Kidney (tissue), 14 donors: ENCODE data around the gene SMCR8. TPM values are rescaled to one million over a fixed set of nuclear protein-coding genes. Genes with fewer than 3 reads are reported as not detected.
"Not testable (repeated sequence)": the region's sequence is repeated elsewhere in the genome, so short reads cannot be mapped to it uniquely, and the experiment has no call there.

ENCODE experiments used
- DNase-seq, 5 donors: peaks; one replicate each; pipeline ENCODE4 v3.0.0-alpha.2; 2013 to 2020
- FAIRE-seq: peaks from 2 replicates; lab custom pipeline; 2012; peaks lifted over from hg19 to GRCh38; lab: Jason Lieb, UNC
- H3K27ac ChIP-seq, 2 donors: one replicate each; pipeline ENCODE4 v1.7.0; 2013; ENCODE audit warnings: low read depth in 2 of 2, low read length in 2 of 2, inconsistent platforms in 1 of 2
- H3K27me3 ChIP-seq: one replicate; pipeline ENCODE4 v1.7.1; 2013; ENCODE audit warnings: low read length, inconsistent platforms; ENCODE audit not compliant: control insufficient read depth, insufficient read depth
- H3K36me3 ChIP-seq, 3 donors: one replicate each; pipeline versions ENCODE4 v1.7.0 to v1.7.1; 2013; ENCODE audit warnings: low read length in 3 of 3, control low read depth in 1 of 3, inconsistent platforms in 1 of 3; ENCODE audit not compliant: insufficient read depth in 3 of 3, control insufficient read depth in 2 of 3
- H3K4me1 ChIP-seq, 3 donors: one replicate each; pipeline versions ENCODE4 v1.7.0 to v1.7.1; 2013; ENCODE audit warnings: low read length in 3 of 3, inconsistent platforms in 1 of 3, low read depth in 1 of 3; ENCODE audit not compliant: control insufficient read depth in 2 of 3, insufficient read depth in 2 of 3
- H3K4me3 ChIP-seq, 3 donors: one replicate each; pipeline versions ENCODE4 v1.7.0 to v1.8.1; 2013; ENCODE audit warnings: low read length in 3 of 3, control low read depth in 1 of 3, inconsistent platforms in 1 of 3
- H3K9ac ChIP-seq, 3 donors: one replicate each; pipeline versions ENCODE4 v1.7.0 to v1.7.1; 2013; ENCODE audit warnings: low read length in 3 of 3, control low read depth in 1 of 3, inconsistent platforms in 1 of 3
- H3K9me3 ChIP-seq, 3 donors: one replicate each; pipeline versions ENCODE4 v1.7.0 to v1.7.1; 2013; ENCODE audit warnings: low read length in 3 of 3, control low read depth in 1 of 3, inconsistent platforms in 1 of 3; ENCODE audit not compliant: control insufficient read depth in 2 of 3, insufficient read depth in 1 of 3
- intact Hi-C: fragments of 100-400 bp; cut with DNase I; formaldehyde crosslinking; loops from one replicate; pipeline ENCODE4 v1.11.1; 2022
- polyA plus RNA-seq: library from polyadenylated mRNA; stranded (reverse); fragments of 350-450 nt; fragmentation: Illumina TruSeq; extraction: RNeasy Lipid Tissue Mini Kit (QIAGEN cat#74804); gene quantifications from one replicate; pipeline ENCODE4 v1.2.3, GENCODE V29; 2014; ENCODE audit warnings: low read depth, low replicate concordance; ENCODE audit not compliant: insufficient read depth
- total RNA-seq: library from RNA; stranded (reverse); fragmentation: NEBNext Ultra II Directional; extraction: Animal tissue kit (Norgen Biotek cat#: 25700); gene quantifications from one replicate; pipeline ENCODE4 v1.2.1, GENCODE V29; 2021
- TF ChIP-seq, protein P1 (sequence below): IDR thresholded peaks from 3 replicates; pipeline ENCODE4 v1.5.1; 2012; ENCODE audit warnings: mild to moderate bottlenecking, moderate library complexity, borderline replicate concordance; ENCODE audit not compliant: insufficient read depth; ENCODE audit errors: extremely low read depth
- donor health status: control.
- donor health status: control.
- donor health status: control.
- donor health status: control.
- donor health status: control.
- donor health status: DM: yes; HTN: yes; CAD: no.
- donor health status: Normal renal cell carcinoma (clear cell type).

Gene SMCR8
- total and polyA plus RNA-seq, 2 donors from 2014 or later: 3.1 to 22.4 TPM

- TF ChIP-seq, protein P1, sequence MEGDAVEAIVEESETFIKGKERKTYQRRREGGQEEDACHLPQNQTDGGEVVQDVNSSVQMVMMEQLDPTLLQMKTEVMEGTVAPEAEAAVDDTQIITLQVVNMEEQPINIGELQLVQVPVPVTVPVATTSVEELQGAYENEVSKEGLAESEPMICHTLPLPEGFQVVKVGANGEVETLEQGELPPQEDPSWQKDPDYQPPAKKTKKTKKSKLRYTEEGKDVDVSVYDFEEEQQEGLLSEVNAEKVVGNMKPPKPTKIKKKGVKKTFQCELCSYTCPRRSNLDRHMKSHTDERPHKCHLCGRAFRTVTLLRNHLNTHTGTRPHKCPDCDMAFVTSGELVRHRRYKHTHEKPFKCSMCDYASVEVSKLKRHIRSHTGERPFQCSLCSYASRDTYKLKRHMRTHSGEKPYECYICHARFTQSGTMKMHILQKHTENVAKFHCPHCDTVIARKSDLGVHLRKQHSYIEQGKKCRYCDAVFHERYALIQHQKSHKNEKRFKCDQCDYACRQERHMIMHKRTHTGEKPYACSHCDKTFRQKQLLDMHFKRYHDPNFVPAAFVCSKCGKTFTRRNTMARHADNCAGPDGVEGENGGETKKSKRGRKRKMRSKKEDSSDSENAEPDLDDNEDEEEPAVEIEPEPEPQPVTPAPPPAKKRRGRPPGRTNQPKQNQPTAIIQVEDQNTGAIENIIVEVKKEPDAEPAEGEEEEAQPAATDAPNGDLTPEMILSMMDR: no peak
- Histone ChIP-seq H3K9me3 (no peaks in the 10 kb centered on the region), H3K36me3 (peaks cover 0 to 65% (median 43%) of the 10 kb centered on the region in 3 donors), H3K27me3 (no peaks in the 10 kb centered on the region), H3K4me3 (no peak overlapping the region), H3K9ac (no peak overlapping the region), H3K4me1 (no peaks in the 10 kb centered on the region), H3K27ac (no peak overlapping the region)
- FAIRE-seq: no peak
- DNase-seq: no peak
- intact Hi-C loops: no loop called here
Measured at GRCh38 chr17:18332909-18333489, 17.9 kb downstream of the SMCR8 start.

DNA sequence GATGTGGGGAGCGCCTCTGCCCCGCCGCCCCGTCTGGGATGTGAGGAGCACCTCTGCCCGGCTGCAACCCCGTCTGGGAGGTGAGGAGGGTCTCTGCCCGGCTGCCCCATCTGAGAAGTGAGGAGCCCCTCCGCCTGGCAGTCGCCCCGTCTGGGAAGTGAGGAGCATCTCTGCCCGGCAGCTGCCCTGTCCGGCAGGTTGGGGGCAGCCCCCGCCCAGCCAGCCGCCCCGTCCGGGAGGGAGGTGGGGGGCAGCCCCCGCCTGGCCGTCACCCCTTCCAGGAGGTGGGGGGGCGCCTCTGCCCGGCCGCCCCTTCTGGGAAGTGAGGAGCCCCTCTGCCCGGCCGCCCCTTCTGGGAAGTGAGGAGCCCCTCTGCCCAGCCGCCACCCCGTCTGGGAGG is 23.1 kb downstream of the SMCR8 start:
- peaks cover 2 to 44% (median 33%) of the 10 kb centered on the region in 3 donors for H3K36me3 ChIP-seq
- H3K9ac ChIP-seq, intact Hi-C loops, H3K4me1 ChIP-seq, DNase-seq, H3K4me3 ChIP-seq, H3K9me3 ChIP-seq, H3K27ac ChIP-seq, H3K27me3 ChIP-seq, FAIRE-seq: not testable (repeated sequence)

- FAIRE-seq: no peak
- intact Hi-C loops: no loop called here
Measured at GRCh38 chr17:18339933-18340332, 24.8 kb downstream of the SMCR8 start.

DNA sequence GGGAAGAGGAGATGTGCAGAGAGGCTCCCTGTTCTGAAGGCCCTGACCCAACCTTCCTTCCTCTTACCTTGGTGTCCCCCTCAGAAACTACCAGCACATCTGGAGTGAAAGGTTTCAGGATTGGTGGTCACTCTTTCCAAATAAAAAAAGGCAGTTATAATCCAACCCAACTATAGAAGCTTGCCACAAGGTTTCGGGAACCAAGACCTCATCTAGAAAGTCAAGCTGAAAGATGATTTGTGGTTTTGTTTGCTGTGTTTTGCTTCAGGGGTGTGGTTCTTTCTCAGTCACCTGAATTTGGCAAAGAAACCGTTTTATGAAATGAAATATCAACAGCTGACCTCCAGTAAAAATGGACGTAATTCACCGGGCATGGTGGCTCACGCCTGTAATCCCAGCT is 28.9 kb downstream of the SMCR8 start:
- Histone ChIP-seq H3K36me3 (peaks cover 3 to 48% (median 42%) of the 10 kb centered on the region in 3 donors), H3K4me3 (no peak overlapping the region), H3K27ac (no peak overlapping the region), H3K9me3 (no peaks in the 10 kb centered on the region), H3K4me1 (no peaks in the 10 kb centered on the region), H3K9ac (no peak overlapping the region), H3K27me3 (no peaks in the 10 kb centered on the region)
- no peak for FAIRE-seq
- TF ChIP-seq, protein P1: no peak
- no peak for DNase-seq
- intact Hi-C loops: no loop called here

More at GRCh38 chr17:18339933-18340332, 24.8 kb downstream of the SMCR8 start:
- DNase-seq: no peak
- no peak overlapping the region for H3K27ac ChIP-seq
- TF ChIP-seq, protein P1: no peak
- H3K27me3 ChIP-seq: no peaks in the 10 kb centered on the region
- no peak overlapping the region for H3K4me3 ChIP-seq
- H3K9me3 ChIP-seq: no peaks in the 10 kb centered on the region
- no peaks in the 10 kb centered on the region for H3K4me1 ChIP-seq
- peaks cover 2 to 36% (median 26%) of the 10 kb centered on the region in 3 donors for H3K36me3 ChIP-seq
- no peak overlapping the region for H3K9ac ChIP-seq
